GM12891 (cell line): ENCODE data around the gene E2F6.

Experiments used
- POLR2A ChIP-seq: IDR thresholded peaks from 2 replicates; pipeline ENCODE4 v1.6.1; 2011; ENCODE audit warnings: low read depth, low read length, control low read depth
- POLR2AphosphoS5 ChIP-seq: IDR thresholded peaks from 2 replicates; pipeline ENCODE4 v1.6.1; 2011; ENCODE audit warnings: low read depth, low read length, control low read depth
- TAF1 ChIP-seq: IDR thresholded peaks from 2 replicates; pipeline ENCODE4 v1.6.1; 2011; ENCODE audit warnings: low read depth, low read length, control low read depth

DNA sequence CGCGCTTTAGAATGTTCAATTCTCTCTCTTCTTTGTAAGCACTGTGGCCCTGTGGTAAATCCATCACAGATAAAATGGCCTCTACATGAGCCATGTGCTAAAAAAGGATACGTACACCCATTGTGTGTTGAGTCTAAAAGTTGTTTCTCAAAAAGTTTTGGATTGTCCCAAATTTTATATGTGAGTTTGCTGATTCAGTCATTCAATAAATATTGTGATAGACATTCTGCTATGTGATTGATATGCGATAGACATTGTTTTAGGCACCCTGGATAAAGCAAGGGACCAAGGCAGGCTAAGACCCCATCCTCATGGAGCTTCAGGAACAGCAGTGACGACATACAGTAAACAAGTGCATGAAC, 53.5 kb downstream of the E2F6 start:
- TF ChIP-seq POLR2A, result no peak
- TF ChIP-seq POLR2AphosphoS5, result no peak
- TF ChIP-seq TAF1, result no peak
